NCI-H1417 treated with DMSO at 0.1 percent for 48 hours (cell line): Measurements from ENCODE around the gene CBLL1.

Source experiments
- DNase-seq: peaks from one replicate; lab custom pipeline; 2025; lab: John Stamatoyannopoulos, UW

The CBLL1 gene

GRCh38 chr7:107744345-107744750 lies 406 bp downstream of the CBLL1 start:
- DNase-seq: no peak

DNA sequence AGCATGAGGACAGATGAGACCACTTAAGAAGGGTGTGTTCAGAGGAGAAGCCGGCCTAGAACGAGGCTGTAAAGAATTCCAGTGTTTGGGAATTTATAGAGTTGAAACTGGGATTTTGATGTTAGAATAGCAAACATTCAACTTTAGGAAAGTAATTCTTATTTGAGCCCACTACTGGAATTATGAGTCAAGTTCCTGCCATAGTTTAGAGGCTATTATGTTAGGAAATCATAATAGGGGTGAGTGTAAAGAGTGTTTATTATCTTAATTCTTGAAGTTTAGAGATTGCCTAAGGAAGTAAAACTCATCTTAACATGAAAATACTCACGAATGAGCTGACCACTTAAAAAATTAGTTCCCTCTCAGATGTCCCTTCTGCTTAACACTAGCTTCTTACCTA lies 2.1 kb downstream of the CBLL1 start:
- DNase-seq: no peak

DNA sequence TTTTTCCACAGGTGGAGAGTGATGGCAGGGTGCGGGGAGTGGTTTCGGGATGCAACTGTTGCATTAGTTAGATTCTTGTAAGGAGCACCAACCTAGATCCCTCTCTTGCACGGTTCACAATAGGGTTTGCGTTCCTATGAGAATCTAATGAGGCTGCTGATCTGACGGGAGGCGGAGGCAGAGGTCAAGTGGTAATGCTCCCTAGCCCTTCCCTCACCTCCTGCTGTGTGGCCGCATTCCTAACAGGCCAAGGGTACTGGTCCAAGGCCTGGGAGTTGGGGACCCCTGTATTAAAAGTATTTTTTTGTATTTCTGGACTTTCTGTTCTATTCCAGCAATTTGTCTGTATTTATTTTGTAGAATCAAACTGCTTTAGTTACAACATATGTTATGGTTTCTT lies 7.2 kb downstream of the CBLL1 start:
- no peak for DNase-seq

GRCh38 chr7:107754642-107755041 lies 10.7 kb downstream of the CBLL1 start:
- DNase-seq: no peak

GRCh38 chr7:107758667-107759066 lies 14.7 kb downstream of the CBLL1 start:
- no peak for DNase-seq

DNA sequence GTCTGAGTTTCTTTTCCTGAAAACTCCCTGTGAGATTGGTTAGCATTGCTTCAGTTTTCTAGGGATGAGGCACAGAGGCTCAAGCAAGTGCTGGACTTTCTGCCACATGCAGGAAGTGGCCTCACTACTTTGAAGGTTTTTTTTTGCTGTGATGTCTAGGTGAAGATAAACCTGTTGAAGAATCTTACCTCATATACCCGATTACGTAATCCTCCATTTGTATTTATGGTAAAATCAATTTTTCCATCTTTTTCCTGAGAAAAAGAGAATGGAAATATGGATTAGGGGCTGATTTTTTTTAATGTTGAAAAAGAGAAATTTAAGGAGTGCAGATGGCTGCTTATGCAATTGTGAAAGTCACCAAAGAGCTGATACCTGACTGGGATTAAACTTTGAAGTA lies 23.4 kb downstream of the CBLL1 start:
- DNase-seq: no peak

DNA sequence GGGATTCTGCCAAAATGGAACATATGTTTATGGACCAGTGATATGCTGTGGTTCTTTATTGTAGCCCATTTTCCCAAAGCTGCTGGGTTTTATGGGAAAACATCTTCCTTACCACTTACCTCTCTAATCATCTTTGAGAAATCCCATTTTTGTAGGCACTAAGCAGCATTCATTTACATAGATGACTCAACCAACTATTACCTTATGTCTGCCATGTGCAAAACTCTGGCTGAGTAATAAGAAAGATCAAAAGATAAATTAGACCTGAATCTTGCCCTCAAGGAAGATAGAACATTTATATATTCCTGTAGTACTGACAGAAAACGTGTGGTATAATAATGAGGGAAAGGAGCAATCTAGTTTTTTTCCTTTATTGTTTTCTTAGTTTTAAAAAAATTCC lies 24.3 kb downstream of the CBLL1 start:
- no peak for DNase-seq

GRCh38 chr7:107773027-107773426 lies 29.1 kb downstream of the CBLL1 start:
- no peak for DNase-seq

DNA sequence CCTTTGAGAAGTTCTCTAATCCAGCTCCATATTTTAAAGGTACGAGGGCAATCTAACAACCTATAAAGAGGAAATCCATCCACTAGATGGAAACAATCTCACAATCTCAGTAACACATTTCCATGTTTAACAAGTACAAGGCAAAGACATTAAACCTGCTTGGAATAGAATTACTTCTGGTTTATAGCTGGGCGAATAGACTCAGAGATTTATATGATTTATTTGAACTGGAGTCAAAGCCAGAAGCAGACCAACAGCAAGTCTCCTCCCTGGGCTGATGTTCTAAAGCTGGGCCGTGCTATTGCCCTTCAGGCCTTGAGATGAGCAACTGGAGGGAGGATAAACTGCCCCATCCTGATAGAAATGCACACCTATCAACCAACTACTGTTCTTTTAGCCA lies 33.8 kb downstream of the CBLL1 start:
- no peak for DNase-seq

- no peak for DNase-seq
Observed at GRCh38 chr7:107778283-107778682, 34.3 kb downstream of the CBLL1 start.

DNA sequence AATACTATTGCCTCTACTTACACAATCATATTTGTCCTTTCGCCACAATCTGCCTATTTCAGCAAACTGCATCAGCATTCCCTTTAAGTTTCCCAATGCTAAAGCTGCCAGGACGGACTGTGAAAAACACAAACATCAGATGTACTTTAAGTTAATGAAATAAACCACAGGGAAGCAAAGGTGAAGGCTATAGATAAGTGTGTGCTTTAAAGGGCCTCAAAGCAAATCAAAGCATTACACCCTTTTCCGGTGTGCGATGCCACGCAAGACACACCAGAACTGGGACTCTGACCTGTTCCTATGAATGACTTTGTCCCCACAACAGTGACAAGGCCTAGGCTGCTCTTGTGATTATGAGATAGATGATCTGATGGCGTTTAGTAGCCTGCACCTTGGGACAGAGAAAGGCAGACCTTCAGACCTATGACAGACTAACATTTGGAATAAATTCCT lies 35.7 kb downstream of the CBLL1 start:
- no peak for DNase-seq

DNA sequence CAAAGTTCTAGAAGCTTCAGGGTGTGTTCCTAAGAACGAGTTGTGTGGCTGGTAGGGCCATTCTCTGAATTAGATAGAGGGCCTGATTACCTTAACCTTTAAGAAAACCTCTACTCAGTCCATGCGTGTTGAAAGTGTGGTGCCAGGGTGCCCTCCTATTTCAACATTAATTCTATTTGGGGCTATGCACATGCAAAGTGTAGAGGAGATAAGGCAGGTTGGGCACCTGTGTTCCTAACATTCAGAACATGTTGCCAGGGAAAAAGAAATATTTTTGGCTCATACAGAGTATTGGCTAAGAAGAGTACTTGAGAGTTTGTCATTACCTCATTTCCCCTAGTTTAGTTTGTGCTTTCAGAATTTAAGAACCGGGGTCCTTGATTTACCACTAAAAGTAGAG lies 38.4 kb downstream of the CBLL1 start:
- DNase-seq: no peak

GRCh38 chr7:107783648-107784047 lies 39.7 kb downstream of the CBLL1 start:
- DNase-seq: no peak

- no peak for DNase-seq
Observed at GRCh38 chr7:107785170-107785569, 41.2 kb downstream of the CBLL1 start.

DNA sequence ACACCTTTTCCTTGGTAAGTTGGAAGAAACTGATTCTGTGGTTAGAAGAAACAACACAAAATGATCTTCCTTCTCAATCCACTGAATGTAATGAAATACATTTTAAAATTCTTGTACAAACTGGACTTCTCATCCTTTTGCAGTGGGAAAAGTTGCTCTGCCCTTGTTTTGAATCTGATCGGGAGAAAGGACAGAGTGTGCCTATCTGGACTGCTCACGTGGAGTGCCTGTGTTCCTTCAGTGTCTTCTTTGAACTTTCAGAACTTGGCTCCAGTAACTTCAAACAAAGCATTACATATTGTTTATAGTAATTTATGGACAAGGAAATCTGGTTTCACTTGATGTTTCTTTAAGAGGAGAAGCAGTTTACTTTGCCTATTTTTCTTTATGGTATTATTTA lies 42.0 kb downstream of the CBLL1 start:
- DNase-seq: no peak

GRCh38 chr7:107788216-107788615 lies 44.3 kb downstream of the CBLL1 start:
- DNase-seq: no peak

- DNase-seq: no peak
Observed at GRCh38 chr7:107788662-107789061, 44.7 kb downstream of the CBLL1 start.

DNA sequence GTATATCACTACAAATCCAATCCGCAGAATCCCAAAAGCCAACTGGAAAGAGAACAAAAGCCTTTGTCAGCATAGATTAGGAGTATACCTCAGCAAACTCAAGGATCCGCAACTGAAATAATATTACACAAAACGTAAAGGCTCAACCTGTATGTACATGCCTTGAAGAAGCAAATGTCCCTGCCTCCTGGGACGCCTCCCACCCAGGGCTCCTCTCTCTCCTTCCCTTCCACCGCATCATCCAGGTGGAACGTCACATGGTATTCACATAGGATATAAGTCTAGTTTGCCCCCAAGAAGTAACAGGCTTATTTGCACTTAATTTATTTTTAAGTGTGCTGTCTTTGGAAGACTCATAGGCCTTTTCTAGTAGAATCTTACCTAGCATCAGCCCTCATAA lies 45.7 kb downstream of the CBLL1 start:
- no peak for DNase-seq

- DNase-seq: no peak
Observed at GRCh38 chr7:107792364-107792763, 48.4 kb downstream of the CBLL1 start.

DNA sequence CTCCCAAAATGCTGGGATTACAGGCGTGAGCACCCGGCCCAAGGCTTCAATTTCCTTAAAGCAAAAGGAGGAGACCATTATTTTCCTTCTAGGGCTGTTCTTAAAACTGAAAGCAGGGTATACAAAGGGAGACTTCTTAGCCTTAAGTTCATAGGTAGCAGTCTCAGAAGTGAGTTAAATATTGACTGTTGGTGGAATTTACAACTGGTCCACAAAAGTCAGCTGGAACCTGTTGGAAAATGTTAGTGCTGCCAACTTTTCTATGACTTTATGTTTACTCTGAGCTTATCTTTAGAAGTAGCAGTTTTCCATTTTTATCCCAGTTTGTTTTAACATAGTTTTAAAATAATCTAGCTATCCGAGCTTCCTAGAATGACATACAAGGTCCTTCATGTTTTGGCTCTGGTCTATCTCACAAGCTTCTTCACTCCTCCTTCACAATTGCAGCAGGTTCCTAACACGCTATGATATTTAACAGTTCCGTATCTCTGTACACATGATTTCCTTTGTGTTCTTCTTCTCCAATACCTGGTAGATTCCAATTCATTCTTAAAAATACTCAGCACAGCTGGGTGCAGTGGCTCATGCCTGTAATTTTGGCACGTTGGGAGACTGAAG lies 55.8 kb downstream of the CBLL1 start:
- no peak for DNase-seq

DNA sequence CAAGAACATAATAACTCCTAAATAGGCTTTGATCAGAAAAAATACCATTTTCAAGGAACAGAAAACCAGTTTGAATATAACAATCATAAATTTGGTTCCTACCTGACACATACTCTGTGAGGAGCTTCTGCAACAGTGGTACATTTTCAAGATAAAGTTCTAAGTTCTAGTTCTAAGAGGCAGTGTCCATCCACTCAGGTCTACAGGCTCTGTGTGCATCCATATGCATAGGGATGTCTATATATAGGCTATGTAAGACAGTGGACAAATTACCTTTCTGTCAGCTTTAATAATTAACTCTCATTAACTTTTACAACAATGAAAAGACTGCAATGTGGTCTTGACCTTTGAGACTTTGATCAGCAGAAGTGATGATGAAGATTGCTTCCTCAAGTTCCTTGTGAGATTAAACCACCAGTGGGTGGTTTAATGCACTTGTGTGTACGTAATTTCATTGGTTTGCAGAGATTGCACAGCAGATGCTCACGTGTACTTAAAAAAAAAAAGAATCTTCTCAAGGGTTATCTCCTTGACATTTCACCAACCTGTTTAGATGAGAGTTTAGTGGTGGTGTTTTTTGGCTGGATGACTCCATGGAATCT lies 59.2 kb downstream of the CBLL1 start, which contains the start of gene SLC26A3:
TSS of gene SLC26A3 (minus strand) at position 215 of the 602 bp plus-strand sequence. CDS start 8,714 bp downstream, outside the sequence.
- no peak for DNase-seq

GRCh38 chr7:107809179-107809578 lies 65.2 kb downstream of the CBLL1 start:
- DNase-seq: no peak

GRCh38 chr7:107810626-107811025 lies 66.7 kb downstream of the CBLL1 start:
- DNase-seq: no peak
